Panc1 (cell line): ENCODE measurements around the gene TRAF4.

Source experiments
- CTCF ChIP-seq: fragments of 450-650 bp; IDR thresholded peaks from 2 replicates; pipeline ENCODE4 v1.5.1; 2017; ENCODE audit warnings: mild to moderate bottlenecking
- POLR2AphosphoS5 ChIP-seq: IDR thresholded peaks from 2 replicates; pipeline ENCODE4 v1.6.1; 2012; ENCODE audit warnings: mild to moderate bottlenecking, low read depth, low read length, moderate library complexity
- REST ChIP-seq, 2 experiments: IDR thresholded peaks; 2 replicates each; pipeline ENCODE4 v1.6.1; 2011 to 2012; ENCODE audit warnings: low read depth in 2 of 2, control low read depth in 1 of 2, low read length in 1 of 2, mild to moderate bottlenecking in 1 of 2, moderate library complexity in 1 of 2; ENCODE audit not compliant: insufficient read depth in 1 of 2
- SIN3A ChIP-seq: IDR thresholded peaks from 2 replicates; pipeline ENCODE4 v1.6.1; 2012; ENCODE audit warnings: low read depth, mild to moderate bottlenecking, low read length, moderate library complexity, borderline replicate concordance; ENCODE audit not compliant: insufficient read depth
- TCF7L2 ChIP-seq: IDR thresholded peaks from 2 replicates; pipeline ENCODE4 v1.6.1; 2011; ENCODE audit warnings: mild to moderate bottlenecking, low read depth, low read length, inconsistent platforms

- TF ChIP-seq CTCF = no peak
- no peak for TF ChIP-seq POLR2AphosphoS5
- no peak for TF ChIP-seq SIN3A
- TF ChIP-seq REST (IDR thresholded peaks at IDR 0.05; ENCODE audit: insufficient read depth in 1 of 2, low read depth in 2 of 2, low read length in 1 of 2) = no peak
- no peak for TF ChIP-seq TCF7L2
Observed at GRCh38 chr17:28783161-28783560, 39.4 kb downstream of the TRAF4 start.
